SK-N-SH treated with all-trans-retinoic acid at 6 μM for 48 hours (cell line): ENCODE measurements around the gene GTF2IRD1.

Experiments
- ARNTL ChIP-seq: fragments of 450-650 bp; formaldehyde crosslinking; IDR thresholded peaks from 2 replicates; pipeline ENCODE4 v1.5.0; 2020; ENCODE audit warnings: low read depth, mild to moderate bottlenecking, moderate library complexity, borderline replicate concordance
- CSDC2 ChIP-seq: fragments of 250-450 bp; sonication (Bioruptor Pico); IDR thresholded peaks from 2 replicates; pipeline ENCODE4 v1.5.0; 2020; ENCODE audit warnings: mild to moderate bottlenecking, moderate library complexity
- CSRNP3 ChIP-seq: fragments of 250-450 bp; sonication (Bioruptor Pico); IDR thresholded peaks from 2 replicates; pipeline ENCODE4 v1.5.1; 2021; ENCODE audit warnings: mild to moderate bottlenecking, moderate library complexity
- GLIS3 ChIP-seq: fragments of 250-450 bp; sonication (Bioruptor Pico); IDR thresholded peaks from 2 replicates; pipeline ENCODE4 v1.5.0; 2020; ENCODE audit warnings: mild to moderate bottlenecking, moderate library complexity
- OSR1 ChIP-seq: fragments of 250-450 bp; sonication (Bioruptor Pico); IDR thresholded peaks from 2 replicates; pipeline ENCODE4 v1.8.0; 2022; ENCODE audit warnings: moderate library complexity, mild to moderate bottlenecking, inconsistent platforms
- PATZ1 ChIP-seq: fragments of 250-450 bp; sonication (Bioruptor Pico); IDR thresholded peaks from 2 replicates; pipeline ENCODE4 v1.8.0; 2020; ENCODE audit warnings: mild to moderate bottlenecking, moderate library complexity, borderline replicate concordance
- RARB ChIP-seq: fragments of 250-450 bp; sonication (Bioruptor Pico); IDR thresholded peaks from 2 replicates; pipeline ENCODE4 v1.8.0; 2021; ENCODE audit warnings: mild to moderate bottlenecking, moderate library complexity
- ZC3H10 ChIP-seq: fragments of 250-450 bp; sonication (Bioruptor Pico); IDR thresholded peaks from 2 replicates; pipeline ENCODE4 v1.5.1; 2021; ENCODE audit warnings: mild to moderate bottlenecking, moderate library complexity
- ZFP3 ChIP-seq: fragments of 250-450 bp; sonication (Bioruptor Pico); IDR thresholded peaks from 2 replicates; pipeline ENCODE4 v1.5.0; 2020; ENCODE audit warnings: mild to moderate bottlenecking, moderate library complexity
- ZFP30 ChIP-seq: fragments of 450-650 bp; formaldehyde crosslinking; IDR thresholded peaks from 2 replicates; pipeline ENCODE4 v1.5.0; 2022; ENCODE audit warnings: mild to moderate bottlenecking, moderate library complexity

- no peak for TF ChIP-seq ZFP30 (CRISPR knock-in tag)
- no peak for TF ChIP-seq PATZ1 (CRISPR knock-in tag)
- TF ChIP-seq RARB = no peak
- no peak for TF ChIP-seq OSR1 (CRISPR knock-in tag)
- no peak for TF ChIP-seq CSRNP3 (CRISPR knock-in tag)
- TF ChIP-seq ARNTL = no peak
- TF ChIP-seq GLIS3 (CRISPR knock-in tag) = no peak
- TF ChIP-seq ZC3H10 = no peak
- TF ChIP-seq CSDC2 (CRISPR knock-in tag) = no peak
- TF ChIP-seq ZFP3 = no peak
These were observed 68.7 kb downstream of the GTF2IRD1 start for GRCh38 chr7:74522281-74522905.
